GM21423 (cell line): ENCODE results near the gene FARSA.
A peak's percentile ranks its signal among the peaks of the same experiment; 100 is the strongest.
"Not testable (repeated sequence)": the region's sequence is repeated elsewhere in the genome, so short reads cannot be mapped to it uniquely, and the experiment has no call there.

Experiments used
- ATAC-seq: cut with Tn5 transposase; IDR thresholded peaks from one replicate; pipeline ENCODE4 v1.9.1; 2021; ENCODE audit warnings: mild to moderate bottlenecking, moderate library complexity; ENCODE audit not compliant: unreplicated experiment

FARSA gene

DNA sequence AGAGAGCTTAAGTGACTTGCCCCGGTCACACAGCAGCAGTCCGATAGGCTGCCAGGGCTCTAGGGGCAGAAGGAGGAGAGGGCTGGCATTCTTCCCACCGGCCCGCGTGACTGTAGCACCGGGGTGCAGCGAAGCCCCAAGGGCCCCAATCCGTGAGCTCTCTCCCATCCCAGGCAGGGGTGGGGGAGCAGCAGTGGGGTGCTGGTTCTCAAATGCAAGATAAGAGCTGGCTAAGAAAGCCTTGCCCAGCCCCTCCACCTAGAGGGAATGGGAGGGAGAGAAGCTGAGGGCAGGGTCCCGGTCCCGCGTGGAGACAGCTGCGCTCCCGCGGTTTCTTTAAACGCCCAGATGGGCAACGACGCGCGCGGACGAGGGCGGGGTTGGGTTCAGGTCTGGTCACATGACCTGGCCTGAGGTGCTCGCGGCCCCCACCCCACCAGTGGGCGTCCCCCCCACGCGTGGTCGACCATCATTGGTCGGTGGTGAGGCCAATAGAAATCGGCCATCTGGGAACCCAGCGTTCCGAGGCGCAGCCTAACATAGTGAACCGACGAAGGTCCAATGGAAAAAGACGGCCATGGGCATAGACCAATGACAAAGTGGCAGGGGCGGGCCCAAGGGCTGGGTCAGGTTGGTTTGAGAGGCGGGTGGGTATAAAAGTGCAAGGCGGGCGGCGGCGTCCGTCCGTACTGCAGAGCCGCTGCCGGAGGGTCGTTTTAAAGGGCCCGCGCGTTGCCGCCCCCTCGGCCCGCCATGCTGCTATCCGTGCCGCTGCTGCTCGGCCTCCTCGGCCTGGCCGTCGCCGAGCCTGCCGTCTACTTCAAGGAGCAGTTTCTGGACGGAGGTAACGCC lies 4.6 kb upstream of the FARSA start, which contains the start of gene CALR:
CALR (plus strand) TSS at position 683 of the 852 bp plus-strand sequence; CDS start at position 754, 71 bp downstream.
- peak; percentile 86 for ATAC-seq

DNA sequence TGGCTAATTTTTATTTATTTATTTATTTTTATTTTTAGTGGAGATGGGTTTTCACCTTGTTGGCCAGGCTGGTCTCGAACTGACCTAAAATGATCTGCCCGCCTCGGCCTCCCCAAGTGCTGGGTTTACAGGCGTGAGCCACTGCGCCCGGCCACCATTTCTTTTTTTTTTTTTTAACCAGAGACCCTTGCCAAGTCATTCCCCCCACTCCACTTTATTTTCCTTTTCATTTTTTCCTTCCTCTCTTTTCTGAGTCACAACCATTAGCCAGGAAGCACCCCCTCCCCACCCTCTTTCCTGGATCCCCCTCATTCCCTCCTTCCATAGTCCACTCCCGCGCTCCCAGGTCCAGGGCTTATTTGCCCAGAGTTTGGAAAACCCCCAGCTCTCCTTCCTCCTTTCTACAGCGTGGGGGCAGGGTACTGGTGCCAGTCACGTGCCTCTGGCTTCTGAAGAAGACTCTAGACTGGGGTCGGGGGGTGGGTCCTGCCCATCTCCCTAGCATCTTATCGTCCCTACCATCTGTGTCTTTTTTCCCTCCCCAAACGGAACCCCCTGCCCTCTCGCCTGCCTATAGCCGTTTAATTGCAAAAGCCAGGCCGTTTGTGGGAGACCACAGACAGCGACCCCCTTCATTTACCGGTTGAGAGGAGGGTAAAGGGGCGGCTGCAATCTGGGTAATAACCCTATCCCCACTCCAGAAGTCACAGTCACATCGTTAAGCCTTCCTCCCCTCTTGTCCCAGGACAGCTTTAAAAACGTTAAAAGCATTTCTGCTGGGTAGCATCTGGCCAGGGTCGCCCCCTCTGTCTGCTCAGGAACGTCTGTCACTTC lies 3.8 kb upstream of the FARSA start:
- ATAC-seq, result no peak

DNA sequence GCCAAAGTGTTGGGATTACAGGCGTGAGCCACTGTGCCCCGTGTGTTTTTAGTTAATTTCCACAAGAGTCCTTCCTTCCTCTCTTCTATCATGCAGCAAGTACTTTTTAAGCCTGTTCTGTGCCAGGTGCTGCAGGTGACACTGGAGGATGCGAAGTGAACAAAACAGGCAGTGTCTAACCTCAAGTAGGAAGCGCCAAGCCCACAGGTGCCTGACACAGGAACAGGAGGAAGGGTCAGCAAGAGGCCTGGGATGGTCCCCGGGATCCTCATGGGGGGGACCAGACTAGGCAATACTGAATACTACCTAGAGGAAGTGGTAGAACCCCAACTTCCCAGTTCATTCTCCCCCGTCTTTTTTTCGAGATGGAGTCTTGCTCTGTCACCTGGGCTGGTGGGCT lies 3.1 kb upstream of the FARSA start:
- no peak for ATAC-seq

DNA sequence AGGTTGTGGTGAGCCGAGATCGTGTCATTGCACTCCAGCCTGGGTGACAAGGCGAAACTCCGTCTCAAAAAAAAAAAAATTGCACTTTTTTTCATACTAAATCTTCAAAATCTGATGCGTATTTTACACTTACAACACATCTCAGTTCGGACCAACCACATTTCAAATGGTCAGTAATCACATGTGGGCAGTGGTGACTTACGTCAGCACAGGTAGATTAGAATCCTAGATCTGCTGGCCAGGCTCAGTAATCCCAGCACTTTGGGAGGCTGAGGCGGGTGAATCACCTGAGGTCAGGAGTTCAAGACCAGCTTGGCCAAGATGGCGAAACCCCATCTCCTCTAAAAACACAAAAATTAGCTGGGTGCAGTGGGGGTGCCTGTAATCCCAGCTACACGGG lies 1.6 kb upstream of the FARSA start:
- no peak for ATAC-seq

DNA sequence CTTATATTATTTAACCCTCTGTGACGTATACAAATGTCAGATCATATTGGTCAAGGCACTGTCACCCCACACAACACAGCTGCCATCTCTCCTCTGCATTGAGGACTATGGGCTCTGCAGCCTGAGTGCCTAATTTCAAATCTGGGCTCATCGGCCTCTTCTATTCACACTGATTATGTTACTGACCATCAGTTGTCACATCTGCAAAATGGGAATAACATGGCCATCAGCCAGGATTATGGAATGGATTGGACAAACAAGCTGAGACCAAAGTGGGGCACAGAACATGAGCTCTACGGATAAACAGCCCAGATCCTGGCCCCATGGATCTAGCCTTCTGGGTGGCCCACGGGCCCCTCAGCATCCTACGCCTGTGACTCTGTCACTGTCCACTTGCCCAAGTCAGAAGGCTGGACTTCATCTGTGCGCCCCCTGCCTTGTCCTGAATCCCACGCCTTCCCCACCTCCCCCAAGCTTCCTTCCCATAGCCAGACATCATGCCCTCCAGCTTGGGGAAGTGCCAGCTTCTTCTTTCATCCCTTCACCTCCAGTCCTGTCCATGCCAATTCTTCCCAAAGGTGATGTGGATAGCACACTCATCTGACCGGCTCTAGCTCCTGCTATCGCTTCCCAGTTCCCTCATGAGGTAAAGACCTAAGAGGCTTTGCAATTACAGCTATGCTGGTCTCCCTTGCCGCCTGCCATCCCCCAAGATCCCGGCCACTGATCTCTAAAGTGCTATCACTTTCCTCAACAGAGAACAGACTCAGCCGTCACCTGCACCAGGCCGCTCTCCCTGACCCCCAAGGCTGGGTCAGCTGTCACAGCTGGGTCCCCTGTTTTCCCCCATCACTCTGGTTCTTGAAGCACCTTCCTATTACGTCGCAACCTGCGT lies 872 bp downstream of the FARSA start:
- ATAC-seq, result no peak

DNA sequence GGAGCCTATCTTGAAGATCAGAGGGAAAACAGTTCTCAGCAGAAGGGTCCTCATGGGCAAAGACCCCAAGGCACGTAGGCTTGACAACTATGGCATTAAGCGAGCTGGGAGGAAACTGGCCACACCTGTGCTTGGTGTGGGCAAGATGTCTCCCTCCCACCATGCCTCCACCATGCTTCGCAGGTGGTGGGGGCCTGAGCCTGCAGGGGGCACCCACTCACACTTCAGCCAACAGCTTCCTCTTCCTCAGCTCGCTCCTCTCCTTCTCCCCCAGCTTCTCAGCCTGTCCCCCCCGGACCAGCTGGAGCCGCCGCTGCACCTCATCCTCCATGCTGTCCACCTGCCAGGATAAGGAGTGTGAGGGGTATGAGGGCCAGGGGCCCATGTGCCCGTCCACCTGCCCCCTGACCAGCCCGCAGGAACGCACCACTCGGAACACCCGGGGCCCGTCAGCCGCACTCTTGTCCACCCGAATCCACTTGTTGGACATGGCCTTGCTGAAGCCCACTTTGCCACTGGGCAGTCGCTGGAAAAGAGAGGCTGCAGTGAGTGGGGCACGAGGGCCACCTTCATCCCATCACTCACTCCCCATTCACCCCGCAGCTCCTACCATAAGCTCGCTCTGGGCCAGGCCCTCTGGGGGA lies 3.4 kb downstream of the FARSA start:
- ATAC-seq, result no peak

DNA sequence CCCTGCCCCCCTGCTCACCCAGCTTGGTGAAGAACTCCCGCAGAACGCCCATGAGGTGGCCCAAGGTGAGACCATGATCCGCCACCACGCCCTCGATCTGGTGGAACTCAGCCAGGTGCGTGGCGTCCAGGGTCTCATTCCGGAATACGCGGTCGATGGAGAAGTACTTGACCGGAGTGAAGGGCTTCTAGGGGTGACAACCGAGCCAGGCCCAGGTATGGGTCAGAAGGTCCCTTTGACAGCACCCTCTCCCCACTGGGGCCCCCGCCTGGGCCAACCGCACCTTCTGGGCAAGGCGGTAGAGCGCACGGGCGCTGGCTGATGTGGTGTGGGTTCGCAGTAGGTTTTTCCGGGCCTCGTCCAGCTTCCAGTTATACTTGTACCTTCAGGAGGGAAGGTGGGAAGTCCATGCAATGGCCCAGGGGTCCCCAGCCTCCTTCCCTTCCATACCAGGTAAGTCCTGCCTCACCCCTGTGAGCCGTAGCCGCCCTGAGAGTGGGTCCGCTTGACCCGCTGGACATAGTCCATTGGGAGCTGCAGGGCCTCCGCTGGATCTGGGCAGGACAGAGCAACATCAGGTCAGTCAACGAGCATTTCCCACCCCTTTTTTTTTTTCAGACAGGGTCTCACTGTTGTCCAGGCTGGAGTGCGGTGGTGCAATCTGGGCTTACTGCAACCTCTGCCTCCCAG lies 8.7 kb downstream of the FARSA start:
- ATAC-seq, result no peak

DNA sequence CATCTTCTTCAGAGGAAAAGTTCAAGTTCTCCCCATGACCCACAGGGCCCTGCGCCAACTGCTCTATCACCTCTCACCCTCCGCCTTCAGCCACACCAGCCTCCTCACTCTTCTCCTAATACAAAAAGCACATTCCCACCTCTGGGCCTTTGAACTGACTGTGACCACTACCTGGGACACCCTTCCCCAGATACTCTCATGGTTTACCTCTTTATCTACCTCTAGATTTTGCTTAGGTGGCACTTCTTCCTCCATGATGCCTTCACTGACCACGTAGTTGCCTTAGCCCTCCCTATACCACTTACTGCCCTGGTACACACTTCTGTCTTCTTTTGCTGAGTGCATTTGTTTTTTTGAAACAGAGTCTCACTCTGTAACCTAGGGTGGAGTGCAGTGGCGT lies 10.6 kb downstream of the FARSA start:
- ATAC-seq, result no peak

DNA sequence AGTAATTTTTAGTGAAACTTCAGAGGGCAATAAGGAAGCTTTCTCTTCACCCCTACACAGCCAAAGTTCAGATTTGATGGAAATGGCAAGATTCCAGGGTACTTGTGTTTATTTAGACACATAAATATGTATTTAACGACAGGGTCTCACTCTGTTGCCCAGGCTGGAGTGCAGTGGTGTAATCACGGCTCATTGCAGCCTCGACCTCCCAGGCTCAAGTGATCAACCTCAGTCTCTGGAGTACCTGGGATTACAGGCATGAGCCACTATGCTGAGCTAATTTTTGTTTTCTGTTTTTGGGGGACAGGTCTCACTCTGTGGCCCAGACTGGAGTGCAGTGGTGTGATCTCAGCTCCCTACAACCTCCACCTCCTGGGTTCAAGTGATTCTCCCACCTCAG lies 12.5 kb downstream of the FARSA start:
- ATAC-seq, result no peak

DNA sequence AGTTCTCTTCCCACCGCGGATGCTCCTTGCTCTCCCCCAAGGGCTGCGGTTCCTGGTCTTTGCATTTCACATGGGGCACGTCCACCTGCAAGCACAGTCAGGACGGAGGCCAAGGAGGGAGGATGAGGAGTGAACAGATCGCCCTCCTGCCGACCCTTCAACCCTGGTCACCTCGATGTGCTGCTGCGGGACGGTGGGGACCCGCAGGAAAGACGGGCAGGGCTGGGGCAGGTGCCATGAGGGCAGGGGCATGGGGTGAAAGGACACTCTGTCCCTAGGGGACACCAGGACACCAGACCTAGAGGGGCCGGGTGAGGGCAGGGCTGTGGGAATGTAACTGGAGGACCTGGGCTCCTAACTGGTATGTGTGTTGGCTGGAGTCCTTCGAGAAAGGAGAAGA lies 15.3 kb downstream of the FARSA start:
- ATAC-seq, result no peak

DNA sequence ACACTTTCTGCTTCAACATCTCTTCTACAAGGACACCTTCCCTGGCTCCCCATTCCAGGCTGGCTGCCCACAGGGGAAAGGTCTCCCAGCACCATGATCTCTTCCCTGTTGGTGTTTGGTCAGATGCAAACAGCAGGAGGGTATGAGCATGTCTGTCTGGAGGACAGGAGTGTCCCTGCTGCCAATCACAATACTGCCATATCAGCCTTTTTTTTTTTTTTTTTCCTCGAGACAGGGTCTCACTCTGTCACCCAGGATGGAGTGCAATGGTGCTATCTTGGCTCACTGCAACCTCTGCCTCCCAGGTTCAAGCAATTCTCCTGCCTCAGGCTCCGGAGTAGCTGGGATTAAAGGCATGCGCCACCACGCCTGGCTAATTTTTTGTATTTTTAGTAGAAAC lies 17.7 kb downstream of the FARSA start:
- not testable (repeated sequence) for ATAC-seq

DNA sequence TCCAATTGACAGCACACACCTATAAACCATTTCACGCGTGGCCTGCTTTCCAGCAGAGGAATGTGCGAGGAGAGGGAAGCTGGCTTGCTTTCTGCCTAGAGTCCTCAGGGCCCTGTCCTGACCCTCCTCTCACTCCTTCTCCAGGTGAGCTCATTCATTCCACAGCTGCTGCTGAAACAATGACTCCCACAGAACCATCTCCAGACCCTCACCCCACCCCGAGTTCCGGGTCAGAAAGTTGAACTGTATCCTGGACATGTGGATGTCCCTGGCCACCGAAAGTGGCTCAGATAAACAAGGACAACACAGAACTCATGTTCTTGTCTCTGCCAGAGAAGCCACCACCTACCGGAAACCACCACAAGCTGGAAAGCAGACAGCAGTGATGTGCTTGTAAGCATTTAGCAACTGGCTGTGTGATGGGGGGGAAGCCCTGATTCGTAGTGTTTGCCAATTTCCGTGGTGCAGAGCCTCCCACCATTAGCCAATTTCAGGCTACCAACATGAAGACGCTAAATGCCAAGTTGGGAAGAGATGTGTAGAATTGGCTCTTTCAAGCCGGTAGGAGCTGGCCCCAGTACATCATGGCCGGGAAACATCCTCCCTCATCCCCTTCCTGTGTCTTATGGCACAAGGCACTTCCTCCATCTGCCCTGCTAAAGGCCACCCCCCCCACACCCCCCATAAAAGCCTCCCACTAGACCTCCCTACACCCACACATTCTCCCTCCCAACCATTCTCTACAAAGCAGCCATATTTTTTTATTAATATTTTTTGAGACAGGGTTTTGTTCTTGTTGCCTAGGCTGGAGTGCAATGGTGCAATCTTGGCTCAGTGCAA lies 19.4 kb downstream of the FARSA start:
- ATAC-seq, result no peak

DNA sequence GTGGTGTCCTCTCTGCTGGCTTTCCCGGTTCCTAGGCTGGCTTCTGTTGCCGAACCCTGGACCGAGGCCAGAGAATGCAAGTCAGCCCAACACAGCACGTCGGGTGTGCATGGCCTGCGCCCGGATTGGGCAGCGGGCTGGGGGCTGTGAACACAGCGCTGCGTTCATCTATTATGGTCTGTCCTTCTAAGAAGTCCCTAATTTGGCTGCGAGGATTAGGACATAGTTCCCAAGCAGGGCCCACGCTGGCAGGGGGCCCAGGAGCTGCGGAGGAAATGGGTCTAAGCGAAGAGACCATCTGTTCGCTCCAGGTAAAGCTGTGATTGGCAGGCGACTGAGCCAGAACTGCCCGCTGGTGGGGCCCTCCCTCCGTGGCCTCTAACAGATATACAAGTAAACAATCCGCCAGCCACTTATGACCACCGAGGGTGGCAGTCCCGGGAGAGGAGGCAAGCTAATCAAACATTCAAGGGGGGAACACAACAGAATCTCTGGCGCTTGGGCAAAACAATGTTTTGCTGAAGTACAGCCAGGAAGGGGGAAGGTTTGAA lies 20.4 kb downstream of the FARSA start:
- ATAC-seq, result no peak

DNA sequence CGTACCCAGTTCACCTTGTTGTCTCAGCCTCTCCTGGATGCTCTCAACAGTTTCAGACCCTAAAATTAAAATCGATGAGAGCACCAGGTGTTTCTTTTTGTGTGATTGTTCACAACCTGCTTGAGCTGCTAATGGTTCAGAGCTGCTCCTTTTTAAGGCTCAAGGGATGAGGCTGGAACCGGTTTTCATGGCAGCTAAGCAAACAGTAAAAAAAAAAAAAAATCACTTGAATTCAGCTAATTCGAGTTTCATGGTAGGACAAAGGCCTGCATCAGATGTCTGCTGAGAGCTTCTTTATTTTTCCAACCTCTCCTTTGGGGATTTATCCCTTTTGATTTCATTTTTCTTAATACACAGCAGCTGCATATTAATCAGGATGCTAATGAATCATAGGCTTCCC lies 20.9 kb downstream of the FARSA start:
- ATAC-seq, result no peak

DNA sequence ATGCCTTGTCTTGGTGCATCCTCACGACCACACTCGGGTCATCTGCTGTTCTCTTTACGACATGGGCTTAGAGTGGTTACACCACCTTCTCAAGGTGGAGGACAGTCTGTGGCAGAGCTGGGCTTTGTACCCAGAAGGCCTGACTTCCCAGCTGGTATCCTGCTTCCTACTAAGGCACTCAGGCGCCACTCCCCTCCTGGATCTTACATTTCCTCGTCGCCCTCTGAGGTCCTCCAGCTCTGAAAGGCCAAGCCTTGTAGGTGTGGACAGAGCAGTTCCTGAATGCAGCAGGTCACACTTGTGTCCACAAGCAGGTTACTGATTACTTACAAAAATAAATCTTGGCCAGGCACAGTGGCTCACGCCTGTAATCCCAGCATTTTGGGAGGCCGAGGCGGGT lies 26.3 kb downstream of the FARSA start:
- ATAC-seq, result no peak

DNA sequence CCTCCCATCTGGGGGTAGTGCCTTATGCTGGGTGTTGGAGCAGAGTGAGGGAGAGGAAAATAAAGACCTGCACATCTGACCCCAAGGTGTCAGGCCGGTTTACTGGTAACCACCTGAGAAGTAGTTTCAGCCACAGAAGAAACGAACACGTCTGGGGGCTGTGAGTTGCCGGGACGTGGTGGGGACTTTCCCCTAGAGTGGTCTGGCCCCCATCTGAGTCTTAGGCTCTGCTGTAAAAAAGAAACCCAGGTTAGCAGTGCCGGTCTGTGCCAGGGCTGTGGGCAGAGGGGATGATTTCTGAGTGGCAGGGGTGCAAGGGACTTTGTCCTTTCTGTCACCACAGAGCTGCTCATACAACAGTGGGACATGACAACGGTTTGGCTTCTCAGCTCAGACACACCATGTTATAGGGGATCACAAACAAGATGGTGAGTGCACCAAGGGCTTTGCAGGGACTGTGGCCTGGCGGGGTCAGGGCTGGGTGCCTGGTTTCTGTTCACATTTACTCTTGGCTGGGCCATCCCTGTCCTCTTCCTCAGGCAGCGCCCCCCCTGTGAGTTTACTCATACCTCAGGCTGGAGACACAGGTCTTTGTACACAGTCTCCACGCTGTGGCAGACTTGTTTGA lies 33.5 kb downstream of the FARSA start:
- ATAC-seq, result peak; percentile 87

DNA sequence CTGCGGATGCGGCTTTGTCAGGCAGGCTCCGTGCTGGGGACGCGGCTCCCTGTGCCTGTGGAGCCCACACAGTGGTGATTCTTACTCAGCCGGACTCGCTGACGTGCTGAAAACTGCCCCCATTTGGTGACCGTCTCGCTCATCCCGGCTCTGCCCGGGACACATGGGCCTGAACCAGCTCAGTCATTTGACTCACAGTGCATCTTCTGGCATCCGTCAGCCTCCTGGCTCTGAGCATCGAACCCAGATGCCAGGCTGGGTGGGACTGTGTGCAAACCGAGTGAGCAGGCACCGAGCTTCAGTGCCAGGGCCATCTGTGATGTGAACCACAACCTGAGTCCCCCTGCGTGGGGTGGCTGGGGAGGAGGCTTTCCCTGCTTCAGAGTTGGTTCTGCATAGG lies 37.1 kb downstream of the FARSA start:
- no peak for ATAC-seq

DNA sequence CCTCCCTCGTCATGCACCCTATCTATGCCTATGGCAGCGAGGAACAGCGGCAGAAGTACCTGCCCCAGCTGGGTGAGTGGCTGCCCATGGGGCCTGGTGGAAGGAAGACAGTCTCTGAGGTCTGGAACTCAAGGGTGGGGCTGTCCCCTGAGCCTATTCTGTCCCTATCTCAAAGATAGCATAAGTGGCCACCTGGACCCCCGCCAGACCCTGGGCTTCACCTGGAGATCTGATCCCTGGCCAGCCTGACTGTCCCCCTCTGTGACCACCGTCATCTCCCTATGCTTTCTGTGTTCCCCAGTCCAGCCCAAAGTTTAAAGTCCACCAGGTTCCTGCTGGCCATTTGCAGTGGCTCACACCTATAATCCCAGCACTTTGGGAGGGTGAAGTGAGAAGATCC lies 39.9 kb downstream of the FARSA start:
- no peak for ATAC-seq
